Tibial nerve (tissue), 4 donors: Measurements from ENCODE around the gene PDHB.

Experiments used
- CTCF ChIP-seq, 5 experiments: fragments of 200-600 bp in 3 of 5; fragments of 450-650 bp in 2 of 5; sonication (generic) in 3 of 5; IDR thresholded peaks; one replicate each; pipeline ENCODE4 v1.5.1; 2016 to 2019; ENCODE audit warnings: antibody characterized with exemption in 5 of 5, mild to moderate bottlenecking in 3 of 5, moderate library complexity in 2 of 5
- EP300 ChIP-seq, 2 donors: sonication (generic); formaldehyde crosslinking; IDR thresholded peaks; one replicate each; pipeline ENCODE4 v1.6.1; 2017; ENCODE audit warnings: antibody characterized with exemption in 2 of 2, mild to moderate bottlenecking in 1 of 2
- POLR2A ChIP-seq, 2 donors: fragments of 450-650 bp; IDR thresholded peaks; one replicate each; pipeline ENCODE4 v1.6.1; 2017; ENCODE audit warnings: antibody characterized with exemption in 2 of 2, mild to moderate bottlenecking in 2 of 2, moderate library complexity in 2 of 2

GRCh38 chr3:58434990-58435389 is 1.4 kb upstream of the PDHB start:
- TF ChIP-seq CTCF (IDR thresholded peaks at IDR 0.05) = no peak
- TF ChIP-seq POLR2A (IDR thresholded peaks at IDR 0.05) = no peak
- peak in 1 of 2 donors; percentile 39 for TF ChIP-seq EP300 (IDR thresholded peaks at IDR 0.05)
